ENCODE data around the gene PTCH1. TPM values are rescaled to one million over a fixed set of nuclear protein-coding genes. Genes with fewer than 3 reads are reported as not detected.
A peak's percentile ranks its signal among the peaks of the same experiment; 100 is the strongest.

The PTCH1 gene
- total RNA-seq, 2 experiments from 2014 or later: 15.8 to 17.0 TPM

DNA sequence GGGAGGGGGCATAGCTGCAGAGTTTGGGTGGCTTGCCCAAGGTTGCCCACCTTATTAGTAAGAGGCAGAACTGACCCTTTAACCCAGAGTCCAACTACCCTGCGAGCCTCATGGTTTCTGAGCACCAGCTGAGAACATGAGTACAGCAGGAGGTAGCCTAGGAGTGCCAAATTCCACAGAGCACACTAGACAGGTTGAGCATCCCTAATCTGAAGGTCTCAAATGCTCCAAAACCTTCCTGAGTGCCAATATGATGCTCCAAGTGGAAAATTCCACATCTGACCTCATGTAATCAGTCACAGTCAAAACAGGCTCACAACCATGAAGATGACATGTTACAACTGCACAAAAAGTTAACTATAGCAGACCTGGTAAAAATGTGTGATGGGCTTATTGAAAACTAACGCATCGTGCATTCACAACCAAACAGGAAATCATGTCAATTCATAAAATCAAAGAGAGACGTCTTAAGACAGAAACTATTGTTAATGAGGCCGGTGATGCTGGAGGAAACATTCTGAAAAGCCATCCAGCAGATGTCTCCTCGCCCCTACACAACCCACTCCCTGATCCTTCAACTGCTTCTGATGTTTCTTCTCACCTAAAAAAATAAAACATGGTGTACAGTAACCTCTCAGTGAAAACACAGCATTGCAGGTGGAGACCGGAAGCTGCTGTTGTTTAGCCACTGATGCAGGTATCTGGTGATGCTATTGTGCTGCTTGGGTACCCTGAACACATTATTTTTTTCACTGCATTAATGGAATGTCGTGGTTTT, 25.0 kb downstream of the PTCH1 start:
- Histone ChIP-seq H3K27me3 (ENCODE audit: control insufficient read depth in 1 of 2, insufficient read depth in 2 of 2, low read length in 2 of 2) (no peaks in the 10 kb centered on the region), H3K9me3 (ENCODE audit: control insufficient read depth in 1 of 2, insufficient read depth in 1 of 2, low read length in 2 of 2) (no peaks in the 10 kb centered on the region), H3K27ac (ENCODE audit: low read depth in 1 of 2, low read length in 2 of 2) (no peak overlapping the region), H3K36me3 (ENCODE audit: insufficient read depth, low read length) (no peaks in the 10 kb centered on the region), H3K4me3 (ENCODE audit: low read length) (no peak overlapping the region), H3K4me1 (ENCODE audit: insufficient read depth, low read length) (peaks cover 42% of the 10 kb centered on the region)
- TF ChIP-seq, protein P1, sequence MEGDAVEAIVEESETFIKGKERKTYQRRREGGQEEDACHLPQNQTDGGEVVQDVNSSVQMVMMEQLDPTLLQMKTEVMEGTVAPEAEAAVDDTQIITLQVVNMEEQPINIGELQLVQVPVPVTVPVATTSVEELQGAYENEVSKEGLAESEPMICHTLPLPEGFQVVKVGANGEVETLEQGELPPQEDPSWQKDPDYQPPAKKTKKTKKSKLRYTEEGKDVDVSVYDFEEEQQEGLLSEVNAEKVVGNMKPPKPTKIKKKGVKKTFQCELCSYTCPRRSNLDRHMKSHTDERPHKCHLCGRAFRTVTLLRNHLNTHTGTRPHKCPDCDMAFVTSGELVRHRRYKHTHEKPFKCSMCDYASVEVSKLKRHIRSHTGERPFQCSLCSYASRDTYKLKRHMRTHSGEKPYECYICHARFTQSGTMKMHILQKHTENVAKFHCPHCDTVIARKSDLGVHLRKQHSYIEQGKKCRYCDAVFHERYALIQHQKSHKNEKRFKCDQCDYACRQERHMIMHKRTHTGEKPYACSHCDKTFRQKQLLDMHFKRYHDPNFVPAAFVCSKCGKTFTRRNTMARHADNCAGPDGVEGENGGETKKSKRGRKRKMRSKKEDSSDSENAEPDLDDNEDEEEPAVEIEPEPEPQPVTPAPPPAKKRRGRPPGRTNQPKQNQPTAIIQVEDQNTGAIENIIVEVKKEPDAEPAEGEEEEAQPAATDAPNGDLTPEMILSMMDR (IDR thresholded peaks at IDR 0.05): no peak
- H3K27me3 Mint-ChIP-seq: no peaks in the 10 kb centered on the region
- no peaks in the 10 kb centered on the region for H3K9me3 Mint-ChIP-seq
- peak overlapping the region; percentile 40 for H3K4me3 Mint-ChIP-seq
- DNase-seq: peak in 4 of 14 experiments; percentile 8 to 59 (median 54)
- CTCF ChIA-PET: interaction anchor here (0.6 kb wide), 1 partner anchor 171 kb away, joined by 3 read pairs; no protein-coding TSS in a partner anchor
- intact Hi-C loops (cut with DNase I, micrococcal nuclease): loop anchor here (1.0 to 10.0 kb wide), 4 partner anchors 174 to 726 kb away; partner anchors contain the start of gene FANCC (in 1 of the 2)
- H3K4me1 Mint-ChIP-seq (ENCODE audit: low read depth): peaks cover 70% of the 10 kb centered on the region
- POLR2A ChIA-PET: interaction anchor here (1.3 to 4.6 kb wide), 3 partner anchors 15 to 29 kb away, joined by 4 to 99 read pairs (median 7); partner anchors contain the start of gene PTCH1
- peak overlapping the region; percentile 34 for H3K27ac Mint-ChIP-seq
- no peak for ATAC-seq (ENCODE audit: poor library complexity)
- no peaks in the 10 kb centered on the region for H3K36me3 Mint-ChIP-seq (ENCODE audit: low read depth)

DNA sequence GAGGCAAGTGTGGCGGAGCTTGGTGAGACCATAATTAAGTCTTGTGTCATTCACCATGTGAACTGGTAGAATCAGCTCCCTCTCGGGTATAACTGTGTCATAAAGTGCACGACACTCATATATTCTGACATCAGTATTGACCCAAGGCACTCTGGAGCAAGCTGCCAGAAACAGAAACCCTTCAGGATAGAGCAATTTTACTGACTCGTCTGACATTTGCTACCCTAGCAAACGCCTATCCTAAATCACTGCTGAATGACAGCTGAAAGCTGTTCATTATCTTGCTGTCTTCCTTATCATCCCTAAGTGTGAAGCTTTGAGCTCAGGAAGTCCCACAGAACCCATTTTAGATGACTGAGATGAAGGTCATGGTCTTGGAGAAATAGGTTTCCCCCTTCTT, 27.8 kb downstream of the PTCH1 start:
- Histone ChIP-seq H3K9me3 (ENCODE audit: control insufficient read depth in 1 of 2, insufficient read depth in 1 of 2, low read length in 2 of 2) (no peaks in the 10 kb centered on the region), H3K4me3 (ENCODE audit: low read length) (no peak overlapping the region), H3K4me1 (ENCODE audit: insufficient read depth, low read length) (peaks cover 23% of the 10 kb centered on the region), H3K27me3 (ENCODE audit: control insufficient read depth in 1 of 2, insufficient read depth in 2 of 2, low read length in 2 of 2) (no peaks in the 10 kb centered on the region), H3K27ac (ENCODE audit: low read depth in 1 of 2, low read length in 2 of 2) (no peak overlapping the region), H3K36me3 (ENCODE audit: insufficient read depth, low read length) (no peaks in the 10 kb centered on the region)
- no peaks in the 10 kb centered on the region for H3K9me3 Mint-ChIP-seq
- no peak for DNase-seq
- peaks cover 48% of the 10 kb centered on the region for H3K4me1 Mint-ChIP-seq (ENCODE audit: low read depth)
- peaks cover 3% of the 10 kb centered on the region for H3K36me3 Mint-ChIP-seq (ENCODE audit: low read depth)
- no peak overlapping the region for H3K27ac Mint-ChIP-seq
- ChIA-PET CTCF (no interaction called here), POLR2A (no interaction called here)
- H3K4me3 Mint-ChIP-seq: no peak overlapping the region
- no peak for ATAC-seq (ENCODE audit: poor library complexity)
- intact Hi-C loops (cut with DNase I, micrococcal nuclease): no loop called here
- TF ChIP-seq, protein P1 (IDR thresholded peaks at IDR 0.05): no peak
- H3K27me3 Mint-ChIP-seq: no peaks in the 10 kb centered on the region

DNA sequence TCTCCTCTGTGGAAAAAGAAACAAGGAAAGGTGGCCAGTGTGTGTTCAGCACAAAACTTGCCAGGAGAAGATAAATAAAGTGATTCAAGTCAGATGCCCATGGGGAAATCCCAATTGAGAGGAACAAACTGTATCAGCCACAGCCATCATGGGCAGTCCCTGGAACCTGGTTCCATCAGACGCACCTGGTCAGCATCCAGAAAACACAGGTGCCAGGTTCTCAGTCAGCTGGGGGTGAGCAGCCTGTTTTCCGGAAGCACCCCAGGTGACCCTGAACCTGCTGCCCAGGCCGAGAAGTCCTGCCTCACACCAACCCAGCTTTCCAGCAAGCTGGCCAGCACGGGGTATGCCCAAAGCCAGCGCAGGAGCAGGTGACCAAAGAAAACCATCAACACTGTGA, 30.5 kb downstream of the PTCH1 start:
- Histone ChIP-seq H3K4me3 (ENCODE audit: low read length) (no peak overlapping the region), H3K36me3 (ENCODE audit: insufficient read depth, low read length) (no peaks in the 10 kb centered on the region), H3K4me1 (ENCODE audit: insufficient read depth, low read length) (peaks cover 3% of the 10 kb centered on the region), H3K27ac (ENCODE audit: low read depth in 1 of 2, low read length in 2 of 2) (no peak overlapping the region), H3K9me3 (ENCODE audit: control insufficient read depth in 1 of 2, insufficient read depth in 1 of 2, low read length in 2 of 2) (no peaks in the 10 kb centered on the region), H3K27me3 (ENCODE audit: control insufficient read depth in 1 of 2, insufficient read depth in 2 of 2, low read length in 2 of 2) (no peaks in the 10 kb centered on the region)
- intact Hi-C loops (cut with DNase I, micrococcal nuclease): no loop called here
- Mint-ChIP-seq H3K4me3 (no peak overlapping the region), H3K27me3 (no peaks in the 10 kb centered on the region), H3K36me3 (ENCODE audit: low read depth) (peaks cover 20% of the 10 kb centered on the region), H3K9me3 (no peaks in the 10 kb centered on the region), H3K27ac (no peak overlapping the region), H3K4me1 (ENCODE audit: low read depth) (peaks cover 22% of the 10 kb centered on the region)
- DNase-seq (no peak), ATAC-seq (ENCODE audit: poor library complexity) (no peak)
- ChIA-PET CTCF (no interaction called here), POLR2A (interaction anchor here (0.5 kb wide), 1 partner anchor 414 kb away, joined by 3 read pairs; no protein-coding TSS in a partner anchor)
- TF ChIP-seq, protein P1 (IDR thresholded peaks at IDR 0.05): no peak

Measured in CD4-positive, alpha-beta T cell (primary cell).